Gastroesophageal sphincter (tissue), 4 donors: ENCODE results near the gene GEMIN5. TPM values are rescaled to one million over a fixed set of nuclear protein-coding genes. Genes with fewer than 3 reads are reported as not detected.

Source experiments
- ATAC-seq: fragments of 150-250 bp; one replicate; pipeline ENCODE4 v1.9.1; 2016; ENCODE audit warnings: mild to moderate bottlenecking, moderate library complexity
- H3K27ac ChIP-seq, 4 donors: fragments of 200-600 bp; sonication (generic) in 3 of 4; 1 replicate in 3 of 4; 2 replicates in 1 of 4; pipeline ENCODE4 v1.5.1; 2016 to 2019
- H3K27me3 ChIP-seq: fragments of 200-600 bp; sonication (generic); one replicate; pipeline ENCODE4 v1.5.1; 2019
- H3K36me3 ChIP-seq, 2 donors: fragments of 200-600 bp; sonication (generic); one replicate each; pipeline ENCODE4 v1.5.1; 2019; ENCODE audit warnings: control low read depth in 1 of 2
- H3K4me1 ChIP-seq, 3 donors: fragments of 200-600 bp; sonication (generic); 1 replicate in 2 of 3; 2 replicates in 1 of 3; pipeline ENCODE4 v1.5.1; 2016 to 2019; ENCODE audit warnings: control low read depth in 2 of 3
- H3K4me3 ChIP-seq, 2 donors: fragments of 200-600 bp; sonication (generic); one replicate each; pipeline ENCODE4 v1.5.1; 2019; ENCODE audit warnings: mild to moderate bottlenecking in 1 of 2, moderate library complexity in 1 of 2
- H3K9me3 ChIP-seq, 3 donors: fragments of 200-600 bp; sonication (generic); one replicate each; pipeline ENCODE4 v1.5.1; 2017 to 2019; ENCODE audit warnings: control low read depth in 2 of 3
- EP300 ChIP-seq: sonication (generic); formaldehyde crosslinking; IDR thresholded peaks from one replicate; pipeline ENCODE4 v1.6.1; 2017; ENCODE audit warnings: antibody characterized with exemption, mild to moderate bottlenecking
- POLR2A ChIP-seq, 2 donors: fragments of 450-650 bp; IDR thresholded peaks; one replicate each; pipeline ENCODE4 v1.6.1; 2017; ENCODE audit warnings: antibody characterized with exemption in 2 of 2, mild to moderate bottlenecking in 2 of 2, moderate library complexity in 1 of 2
- POLR2AphosphoS5 ChIP-seq: sonication (generic); formaldehyde crosslinking; IDR thresholded peaks from one replicate; pipeline ENCODE4 v1.6.1; 2017; ENCODE audit warnings: antibody characterized with exemption
- WGBS, 2 donors: methylation state at CpG; one replicate each; pipeline ENCODE4 v1.1.5; 2018; ENCODE audit warnings: low coverage in 1 of 2; 5-methylcytosine and 5-hydroxymethylcytosine counted together
- total RNA-seq, 4 donors: library from RNA; depleted of rRNA; stranded (reverse); fragments of >200 nt; gene quantifications; one replicate each; pipeline ENCODE4 v1.1.0, GENCODE V29; 2016
- TF ChIP-seq, protein P1 (sequence below), 4 experiments: fragments of 200-600 bp in 2 of 4; fragments of 450-650 bp in 2 of 4; sonication (generic) in 1 of 4; IDR thresholded peaks; one replicate each; pipeline ENCODE4 v1.5.1; 2017 to 2019; ENCODE audit warnings: antibody characterized with exemption in 4 of 4, mild to moderate bottlenecking in 2 of 4, moderate library complexity in 2 of 4

GEMIN5 gene
- total RNA-seq, 4 donors from 2014 or later, result 15.8 to 30.0 (median 19.4) TPM

DNA sequence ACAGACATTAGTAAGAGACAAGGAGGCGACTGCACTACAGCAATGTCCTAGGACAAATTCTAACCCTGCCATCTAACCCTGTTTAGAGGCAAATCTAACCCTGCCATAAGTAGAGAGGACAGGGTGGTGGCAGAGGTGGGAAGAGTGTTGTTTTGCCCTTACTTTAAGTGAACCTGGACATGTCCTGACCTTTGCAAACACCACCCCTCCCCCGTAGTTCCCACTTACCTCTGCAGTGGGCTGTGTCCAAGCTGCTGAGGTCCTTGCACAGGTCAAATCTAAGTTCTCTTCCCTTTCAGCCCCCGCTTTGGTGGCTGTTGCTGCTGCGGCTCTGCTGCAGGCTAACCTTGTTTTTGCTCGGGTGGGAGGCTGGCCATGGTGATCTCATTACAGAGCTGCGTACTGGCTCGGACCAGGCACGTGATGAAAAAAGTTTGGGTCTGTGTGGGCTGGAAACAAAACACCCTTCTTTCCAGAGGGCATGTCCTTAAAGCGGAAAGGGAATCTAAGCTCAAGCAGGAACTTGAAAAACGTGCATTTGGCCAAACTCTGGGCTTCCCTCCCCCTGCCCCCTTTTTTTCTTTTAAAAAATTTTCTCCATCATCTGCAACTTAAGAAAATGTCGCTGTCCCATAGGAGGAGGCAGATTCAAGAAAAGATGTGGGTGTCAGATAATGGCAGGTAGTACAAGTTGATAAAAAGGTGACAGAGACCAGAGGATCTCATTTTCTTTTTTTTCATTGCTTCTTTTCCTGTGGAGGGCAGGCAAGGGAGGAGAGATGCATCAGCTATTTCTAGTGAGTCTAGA is 87.6 kb downstream of the GEMIN5 start, which contains the start of gene FAXDC2:
TSS of gene FAXDC2 (minus strand) at position 349 of the 808 bp plus-strand sequence. CDS start 12,425 bp downstream, outside the sequence.
- H3K27me3 ChIP-seq, result no peaks in the 10 kb centered on the region
- ATAC-seq, result peak; percentile 98
- peak; percentile 57 for TF ChIP-seq POLR2AphosphoS5
- TF ChIP-seq POLR2A (IDR thresholded peaks at IDR 0.05), result peak; percentile 41 to 46
- TF ChIP-seq, protein P1, sequence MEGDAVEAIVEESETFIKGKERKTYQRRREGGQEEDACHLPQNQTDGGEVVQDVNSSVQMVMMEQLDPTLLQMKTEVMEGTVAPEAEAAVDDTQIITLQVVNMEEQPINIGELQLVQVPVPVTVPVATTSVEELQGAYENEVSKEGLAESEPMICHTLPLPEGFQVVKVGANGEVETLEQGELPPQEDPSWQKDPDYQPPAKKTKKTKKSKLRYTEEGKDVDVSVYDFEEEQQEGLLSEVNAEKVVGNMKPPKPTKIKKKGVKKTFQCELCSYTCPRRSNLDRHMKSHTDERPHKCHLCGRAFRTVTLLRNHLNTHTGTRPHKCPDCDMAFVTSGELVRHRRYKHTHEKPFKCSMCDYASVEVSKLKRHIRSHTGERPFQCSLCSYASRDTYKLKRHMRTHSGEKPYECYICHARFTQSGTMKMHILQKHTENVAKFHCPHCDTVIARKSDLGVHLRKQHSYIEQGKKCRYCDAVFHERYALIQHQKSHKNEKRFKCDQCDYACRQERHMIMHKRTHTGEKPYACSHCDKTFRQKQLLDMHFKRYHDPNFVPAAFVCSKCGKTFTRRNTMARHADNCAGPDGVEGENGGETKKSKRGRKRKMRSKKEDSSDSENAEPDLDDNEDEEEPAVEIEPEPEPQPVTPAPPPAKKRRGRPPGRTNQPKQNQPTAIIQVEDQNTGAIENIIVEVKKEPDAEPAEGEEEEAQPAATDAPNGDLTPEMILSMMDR (IDR thresholded peaks at IDR 0.05), result no peak
- no peak for TF ChIP-seq EP300
- H3K27ac ChIP-seq, result peak within 1 kb of the TSS; percentile 79 to 84 (median 84)
- no peaks in the 10 kb centered on the region for H3K36me3 ChIP-seq
- no peaks in the 10 kb centered on the region for H3K9me3 ChIP-seq
- WGBS, 2 donors, result 4 to 5% methylated on average over 7 to 11 of the region's 11 CpGs
- peaks cover 0 to 64% (median 9%) of the 10 kb centered on the region in 3 donors for H3K4me1 ChIP-seq
- H3K4me3 ChIP-seq, result peak within 1 kb of the TSS; percentile 59 to 77

DNA sequence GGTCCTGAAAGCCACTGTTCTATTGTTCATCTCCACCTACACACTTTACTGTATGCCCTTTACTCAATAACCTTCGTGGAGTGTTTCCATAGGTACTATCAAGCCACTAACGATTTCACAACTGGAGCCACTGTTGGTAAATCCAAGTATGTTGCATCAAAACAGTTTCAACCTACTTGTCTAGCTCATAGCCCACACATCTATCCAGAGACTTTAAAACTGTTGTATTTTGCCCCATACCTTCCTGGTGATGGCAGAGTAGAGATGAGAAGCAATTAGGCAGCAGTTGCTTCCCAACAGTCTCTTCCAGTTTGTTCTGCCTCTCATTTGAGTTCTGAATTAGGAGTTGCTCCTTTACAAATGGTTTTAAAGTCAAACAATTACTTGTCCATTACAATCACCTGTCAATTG is 88.2 kb downstream of the GEMIN5 start:
- WGBS, 2 donors, result 21 to 75% methylated on average over 2 of the region's 2 CpGs
- H3K27me3 ChIP-seq, result no peaks in the 10 kb centered on the region
- peak overlapping the region; percentile 59 to 77 for H3K4me3 ChIP-seq
- no peaks in the 10 kb centered on the region for H3K36me3 ChIP-seq
- H3K27ac ChIP-seq, result peak overlapping the region; percentile 79 to 84 (median 84)
- no peak for TF ChIP-seq POLR2AphosphoS5
- TF ChIP-seq, protein P1 (IDR thresholded peaks at IDR 0.05), result peak in 1 of 4 experiments; percentile 8
- peaks cover 0 to 71% (median 9%) of the 10 kb centered on the region in 3 donors for H3K4me1 ChIP-seq
- H3K9me3 ChIP-seq, result no peaks in the 10 kb centered on the region
- ATAC-seq, result no peak

DNA sequence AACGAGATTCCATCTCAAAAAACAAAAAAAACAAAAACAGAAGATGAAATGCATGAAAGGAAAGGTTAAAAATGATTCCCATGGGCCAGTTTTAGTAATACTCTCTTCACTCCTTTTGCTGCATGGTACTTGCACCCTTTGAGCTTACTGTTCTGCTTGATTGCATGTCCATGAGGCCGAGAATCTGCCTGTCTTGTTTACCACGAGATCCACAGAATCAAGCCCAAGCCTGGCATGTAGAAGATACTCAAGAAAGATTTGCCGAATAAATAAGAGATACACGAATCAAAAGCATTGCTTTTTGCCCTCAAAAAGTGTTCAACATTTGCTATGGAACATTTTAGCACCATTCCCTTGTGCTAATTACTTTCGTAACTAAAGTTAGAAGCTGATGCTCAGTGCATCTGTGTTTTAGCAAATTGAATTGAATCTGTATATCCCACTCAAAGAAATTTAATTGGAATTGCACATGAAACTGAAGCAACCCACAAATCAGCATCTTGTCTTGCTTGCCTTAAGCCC is 88.7 kb downstream of the GEMIN5 start:
- no peak for TF ChIP-seq POLR2AphosphoS5
- TF ChIP-seq, protein P1 (IDR thresholded peaks at IDR 0.05), result no peak
- no peak for TF ChIP-seq EP300
- no peak for TF ChIP-seq POLR2A (IDR thresholded peaks at IDR 0.05)
- no peak for ATAC-seq
- Histone ChIP-seq H3K27ac (peak overlapping the region; percentile 79 to 84 (median 84)), H3K4me3 (peak overlapping the region; percentile 59 to 77), H3K9me3 (no peaks in the 10 kb centered on the region), H3K36me3 (no peaks in the 10 kb centered on the region), H3K27me3 (no peaks in the 10 kb centered on the region), H3K4me1 (peaks cover 0 to 76% (median 9%) of the 10 kb centered on the region in 3 donors)
- 38 to 46% methylated on average over 6 of the region's 6 CpGs for WGBS, 2 donors

DNA sequence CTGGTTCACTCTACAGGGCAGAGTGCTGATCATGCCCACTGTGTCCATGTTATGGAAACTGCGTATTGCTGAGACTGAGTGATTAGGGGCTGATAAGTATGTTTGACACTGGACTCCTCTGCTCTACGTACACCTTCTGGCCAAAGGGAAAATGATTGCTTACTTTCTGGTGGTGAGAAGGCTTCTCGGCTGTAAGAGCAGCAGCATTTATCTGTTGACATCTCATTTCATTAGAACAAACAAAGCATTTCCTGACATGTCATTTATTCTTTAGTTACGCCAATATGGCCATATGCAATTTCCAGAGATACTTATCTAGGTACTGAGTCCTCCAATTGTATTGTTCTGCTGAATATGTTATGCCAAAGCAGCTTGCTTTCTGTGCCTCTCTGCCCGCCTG is 93.2 kb downstream of the GEMIN5 start:
- TF ChIP-seq POLR2AphosphoS5, result no peak
- no peak overlapping the region for H3K4me3 ChIP-seq
- H3K27me3 ChIP-seq, result no peaks in the 10 kb centered on the region
- peaks cover 0 to 10% of the 10 kb centered on the region in 2 donors for H3K36me3 ChIP-seq
- WGBS, 2 donors, result 70 to 92% methylated on average over 5 of the region's 5 CpGs
- H3K9me3 ChIP-seq, result no peaks in the 10 kb centered on the region
- no peak overlapping the region for H3K27ac ChIP-seq
- ATAC-seq, result no peak
- H3K4me1 ChIP-seq, result peaks cover 0 to 73% (median 0%) of the 10 kb centered on the region in 3 donors

DNA sequence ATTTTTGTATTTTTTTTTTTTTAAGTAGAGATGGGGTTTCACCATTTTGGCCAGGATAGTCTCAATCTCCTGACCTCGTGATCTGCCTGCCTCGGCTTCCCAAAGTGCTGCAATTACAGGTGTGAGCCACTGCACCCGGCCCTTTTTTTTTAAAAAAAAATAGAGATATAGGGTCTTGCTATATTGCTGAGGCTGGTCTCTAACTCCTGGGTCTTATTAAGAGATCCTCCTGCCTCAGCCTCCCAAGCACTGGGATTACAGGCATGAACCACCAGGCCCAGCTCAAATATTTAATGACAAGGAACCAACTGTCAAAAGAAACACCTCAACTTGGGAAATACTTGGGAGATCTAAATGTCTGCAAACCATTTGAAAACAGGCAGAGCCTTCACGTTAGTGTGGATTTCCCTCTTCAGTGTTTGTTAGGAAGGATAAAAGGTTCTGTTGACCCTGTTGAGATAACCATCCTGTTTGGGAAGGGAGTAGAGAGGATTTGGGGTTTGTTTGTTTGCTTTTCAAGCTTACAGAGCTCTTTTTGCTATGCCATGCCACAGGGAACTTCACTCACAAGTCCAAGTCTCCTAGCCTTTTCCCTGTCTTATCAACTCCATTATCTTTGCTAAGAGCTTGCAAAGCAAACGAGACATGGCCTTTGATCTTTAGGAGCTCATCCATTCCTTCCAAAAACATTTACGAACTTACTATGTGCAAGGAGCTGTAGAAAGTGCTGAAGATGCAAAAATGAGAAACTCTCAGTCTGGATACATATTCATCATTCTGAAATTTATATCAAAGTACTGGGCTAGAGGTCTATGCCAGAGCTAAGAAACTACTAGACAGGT is 95.1 kb downstream of the GEMIN5 start:
- Histone ChIP-seq H3K9me3 (no peaks in the 10 kb centered on the region), H3K27ac (no peak overlapping the region), H3K27me3 (no peaks in the 10 kb centered on the region), H3K4me3 (no peak overlapping the region), H3K36me3 (peaks cover 0 to 22% of the 10 kb centered on the region in 2 donors), H3K4me1 (peaks cover 0 to 54% (median 0%) of the 10 kb centered on the region in 3 donors)
- 82% methylated on average over 5 of the region's 6 CpGs; no CpG with 5 or more reads in 1 of the 2 donors for WGBS, 2 donors
- no peak for ATAC-seq
- TF ChIP-seq, protein P1 (IDR thresholded peaks at IDR 0.05), result no peak
- TF ChIP-seq POLR2AphosphoS5 (no peak), EP300 (no peak), POLR2A (IDR thresholded peaks at IDR 0.05) (no peak)
